Parathyroid adenoma (tissue), 2 donors: ENCODE data around the gene ATF6B.

Experiments used
- H2AFZ ChIP-seq: fragments of 300-600 bp; sonication (generic); one replicate; pipeline ENCODE4 v1.7.0; 2017; ENCODE audit warnings: antibody characterized with exemption, mild to moderate bottlenecking
- H3K27ac ChIP-seq: fragments of 300-600 bp; sonication (generic); one replicate; pipeline ENCODE4 v1.7.0; 2017
- H3K27me3 ChIP-seq: fragments of 300-600 bp; sonication (generic); one replicate; pipeline ENCODE4 v1.7.0; 2017; ENCODE audit warnings: low read length; ENCODE audit not compliant: control insufficient read depth, insufficient read depth
- H3K36me3 ChIP-seq: fragments of 300-600 bp; sonication (generic); one replicate; pipeline ENCODE4 v1.7.0; 2017; ENCODE audit warnings: low read length; ENCODE audit not compliant: control insufficient read depth, insufficient read depth
- H3K4me1 ChIP-seq: fragments of 300-600 bp; sonication (generic); one replicate; pipeline ENCODE4 v1.7.0; 2017; ENCODE audit warnings: control low read depth
- H3K4me2 ChIP-seq: fragments of 300-600 bp; sonication (generic); one replicate; pipeline ENCODE4 v1.7.0; 2017; ENCODE audit warnings: low read length
- H3K4me3 ChIP-seq: fragments of 300-600 bp; sonication (generic); one replicate; pipeline ENCODE4 v1.7.0; 2017; ENCODE audit warnings: low read depth, low read length
- H3K79me2 ChIP-seq: fragments of 300-600 bp; sonication (generic); one replicate; pipeline ENCODE4 v1.7.0; 2017; ENCODE audit warnings: control low read depth
- H3K9ac ChIP-seq: fragments of 300-600 bp; sonication (generic); one replicate; pipeline ENCODE4 v1.7.0; 2017; ENCODE audit warnings: mild to moderate bottlenecking
- H3K9me3 ChIP-seq: fragments of 300-600 bp; sonication (generic); one replicate; pipeline ENCODE4 v1.7.0; 2017; ENCODE audit warnings: low read length; ENCODE audit not compliant: control insufficient read depth
- TF ChIP-seq, protein P1 (sequence below): fragments of 300-600 bp; sonication (generic); IDR thresholded peaks from one replicate; pipeline ENCODE4 v1.7.0; 2017; ENCODE audit warnings: antibody characterized with exemption, mild to moderate bottlenecking
- donor health status: primary hyperparathyroidism.

ATF6B gene

DNA sequence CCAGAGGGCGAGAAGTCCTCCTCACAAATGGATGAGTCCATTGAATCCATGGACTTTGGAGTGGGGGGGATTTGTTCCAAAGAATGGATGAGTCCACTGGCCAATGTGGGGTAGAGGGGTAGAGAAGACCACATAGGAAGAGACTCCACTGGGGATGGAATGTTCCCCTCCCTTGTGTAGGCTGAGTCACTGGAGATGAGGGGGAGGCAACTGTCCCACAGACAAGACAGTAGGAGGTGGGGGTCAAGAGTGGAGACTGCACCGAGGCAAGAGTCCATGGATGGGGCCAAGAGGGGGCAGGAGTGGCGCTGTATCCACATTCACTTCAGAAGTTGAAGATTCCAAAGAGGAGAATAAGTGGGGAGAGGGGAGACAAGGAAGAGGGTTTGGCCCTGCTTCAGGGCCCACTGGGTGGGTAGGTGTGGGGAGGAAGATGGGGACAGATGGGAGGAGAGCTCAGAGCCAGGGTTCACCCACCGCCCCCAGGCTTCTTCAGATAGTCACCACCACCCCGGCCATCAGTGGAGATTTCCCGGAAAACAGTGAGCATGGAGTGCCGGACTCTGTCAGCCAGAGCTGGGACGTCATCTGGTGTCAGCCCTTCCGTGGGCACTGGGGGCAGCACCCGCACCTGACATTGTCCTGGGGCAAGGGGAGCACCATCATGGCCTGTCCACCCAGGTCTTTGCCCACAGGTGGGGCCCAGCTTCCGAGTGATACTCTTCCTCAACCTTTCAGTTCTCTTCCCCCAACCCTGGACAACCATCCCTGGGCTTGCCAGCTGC is 41.0 kb upstream of the ATF6B start:
- H3K9ac ChIP-seq = no peak overlapping the region
- no peaks in the 10 kb centered on the region for H3K36me3 ChIP-seq
- no peaks in the 10 kb centered on the region for H3K79me2 ChIP-seq
- H3K4me1 ChIP-seq = no peaks in the 10 kb centered on the region
- H3K27me3 ChIP-seq = no peaks in the 10 kb centered on the region
- no peak overlapping the region for H2AFZ ChIP-seq
- no peak overlapping the region for H3K4me3 ChIP-seq
- H3K4me2 ChIP-seq = no peak overlapping the region
- TF ChIP-seq, protein P1, sequence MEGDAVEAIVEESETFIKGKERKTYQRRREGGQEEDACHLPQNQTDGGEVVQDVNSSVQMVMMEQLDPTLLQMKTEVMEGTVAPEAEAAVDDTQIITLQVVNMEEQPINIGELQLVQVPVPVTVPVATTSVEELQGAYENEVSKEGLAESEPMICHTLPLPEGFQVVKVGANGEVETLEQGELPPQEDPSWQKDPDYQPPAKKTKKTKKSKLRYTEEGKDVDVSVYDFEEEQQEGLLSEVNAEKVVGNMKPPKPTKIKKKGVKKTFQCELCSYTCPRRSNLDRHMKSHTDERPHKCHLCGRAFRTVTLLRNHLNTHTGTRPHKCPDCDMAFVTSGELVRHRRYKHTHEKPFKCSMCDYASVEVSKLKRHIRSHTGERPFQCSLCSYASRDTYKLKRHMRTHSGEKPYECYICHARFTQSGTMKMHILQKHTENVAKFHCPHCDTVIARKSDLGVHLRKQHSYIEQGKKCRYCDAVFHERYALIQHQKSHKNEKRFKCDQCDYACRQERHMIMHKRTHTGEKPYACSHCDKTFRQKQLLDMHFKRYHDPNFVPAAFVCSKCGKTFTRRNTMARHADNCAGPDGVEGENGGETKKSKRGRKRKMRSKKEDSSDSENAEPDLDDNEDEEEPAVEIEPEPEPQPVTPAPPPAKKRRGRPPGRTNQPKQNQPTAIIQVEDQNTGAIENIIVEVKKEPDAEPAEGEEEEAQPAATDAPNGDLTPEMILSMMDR = peak; percentile 11
- no peaks in the 10 kb centered on the region for H3K9me3 ChIP-seq
- no peak overlapping the region for H3K27ac ChIP-seq

DNA sequence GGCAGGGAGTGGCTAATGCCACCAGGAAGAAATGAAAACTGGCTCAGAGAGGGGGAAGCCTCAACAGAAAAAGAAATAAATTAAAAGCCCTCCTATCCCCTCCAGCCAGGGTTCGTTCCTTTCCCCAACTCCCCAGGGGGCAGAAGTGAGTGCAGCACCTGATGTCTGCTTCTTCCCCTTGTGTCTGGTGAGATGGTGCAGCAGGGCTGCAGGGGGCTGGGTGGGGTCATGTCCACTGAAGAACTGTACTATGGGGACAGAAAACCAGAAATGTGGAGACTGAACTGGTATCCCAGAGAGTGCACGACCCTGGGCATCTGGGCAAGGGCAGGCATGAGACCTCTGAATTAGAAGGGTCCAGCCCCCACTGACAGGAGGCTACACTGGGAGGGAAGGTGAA is 40.3 kb upstream of the ATF6B start:
- Histone ChIP-seq H3K4me1 (no peaks in the 10 kb centered on the region), H3K79me2 (no peaks in the 10 kb centered on the region), H2AFZ (no peak overlapping the region), H3K27ac (no peak overlapping the region), H3K4me2 (no peak overlapping the region), H3K36me3 (no peaks in the 10 kb centered on the region), H3K9ac (no peak overlapping the region), H3K27me3 (no peaks in the 10 kb centered on the region), H3K4me3 (no peak overlapping the region), H3K9me3 (no peaks in the 10 kb centered on the region)
- TF ChIP-seq, protein P1 = no peak

DNA sequence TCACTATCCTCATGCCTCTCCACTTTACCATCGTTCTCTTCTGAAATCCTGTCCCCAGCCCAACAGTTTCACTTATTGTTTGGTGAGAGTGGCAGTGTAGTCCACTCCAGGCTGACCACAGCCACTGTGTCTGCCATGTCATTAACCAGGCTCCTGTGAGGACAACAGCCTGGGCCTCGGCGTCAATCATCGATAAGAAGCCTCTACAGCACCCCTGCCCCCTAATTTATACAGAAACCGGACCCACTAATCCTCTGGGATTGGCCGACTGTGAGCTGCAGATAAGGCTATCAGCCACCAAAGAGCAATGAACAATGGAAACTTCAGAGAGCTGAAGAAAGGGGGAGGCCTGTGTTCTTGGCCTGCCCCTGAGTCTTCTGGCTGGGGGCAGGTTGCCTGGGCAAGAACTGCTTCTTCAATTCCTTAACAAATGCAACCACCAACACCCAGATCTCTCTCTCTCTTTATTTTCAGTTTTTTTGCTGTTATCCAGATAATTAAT is 39.8 kb upstream of the ATF6B start:
- H2AFZ ChIP-seq = no peak overlapping the region
- H3K27me3 ChIP-seq = no peaks in the 10 kb centered on the region
- no peak overlapping the region for H3K9ac ChIP-seq
- no peaks in the 10 kb centered on the region for H3K79me2 ChIP-seq
- TF ChIP-seq, protein P1 = no peak
- H3K4me1 ChIP-seq = no peaks in the 10 kb centered on the region
- no peaks in the 10 kb centered on the region for H3K9me3 ChIP-seq
- H3K36me3 ChIP-seq = no peaks in the 10 kb centered on the region
- H3K4me3 ChIP-seq = no peak overlapping the region
- no peak overlapping the region for H3K4me2 ChIP-seq
- no peak overlapping the region for H3K27ac ChIP-seq

DNA sequence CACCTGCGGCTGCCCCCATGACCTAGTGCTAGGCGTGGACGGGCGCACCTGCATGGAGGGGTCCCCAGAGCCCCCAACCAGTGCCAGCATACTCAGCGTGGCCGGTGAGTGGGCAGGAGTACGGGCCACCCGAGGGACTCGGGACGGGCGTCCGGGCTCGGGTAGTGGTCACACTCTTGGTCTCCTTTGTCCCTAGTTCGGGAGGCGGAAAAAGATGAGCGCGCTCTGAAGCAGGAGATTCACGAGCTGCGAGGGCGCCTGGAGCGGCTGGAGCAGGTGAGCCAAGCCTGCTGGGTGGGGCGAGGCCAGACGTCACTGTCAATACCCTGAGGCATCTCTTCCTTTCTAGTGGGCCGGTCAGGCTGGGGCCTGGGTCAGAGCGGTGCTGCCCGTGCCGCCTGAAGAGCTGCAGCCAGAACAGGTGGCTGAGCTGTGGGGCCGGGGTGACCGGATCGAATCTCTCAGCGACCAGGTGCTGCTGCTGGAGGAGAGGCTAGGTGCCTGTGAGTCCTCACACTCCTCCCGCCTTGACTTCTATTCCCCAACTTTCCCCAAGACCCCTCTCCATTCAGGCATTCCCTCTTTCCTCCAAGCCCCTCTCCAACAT is 39.2 kb upstream of the ATF6B start:
- Histone ChIP-seq H3K9me3 (no peaks in the 10 kb centered on the region), H3K27me3 (no peaks in the 10 kb centered on the region), H3K4me1 (no peaks in the 10 kb centered on the region), H3K36me3 (no peaks in the 10 kb centered on the region), H3K9ac (no peak overlapping the region), H3K79me2 (no peaks in the 10 kb centered on the region), H3K4me2 (no peak overlapping the region), H3K27ac (no peak overlapping the region), H2AFZ (no peak overlapping the region), H3K4me3 (no peak overlapping the region)
- TF ChIP-seq, protein P1 = no peak
